GM12892 (cell line): Measurements from ENCODE around the gene OTUD1.

ENCODE experiments used
- POLR2A ChIP-seq: IDR thresholded peaks from 2 replicates; pipeline ENCODE4 v1.6.1; 2011; ENCODE audit warnings: low read depth, low read length, control low read depth
- TAF1 ChIP-seq: IDR thresholded peaks from 2 replicates; pipeline ENCODE4 v1.6.1; 2011; ENCODE audit warnings: low read depth, mild to moderate bottlenecking, control low read depth, low read length, borderline replicate concordance

DNA sequence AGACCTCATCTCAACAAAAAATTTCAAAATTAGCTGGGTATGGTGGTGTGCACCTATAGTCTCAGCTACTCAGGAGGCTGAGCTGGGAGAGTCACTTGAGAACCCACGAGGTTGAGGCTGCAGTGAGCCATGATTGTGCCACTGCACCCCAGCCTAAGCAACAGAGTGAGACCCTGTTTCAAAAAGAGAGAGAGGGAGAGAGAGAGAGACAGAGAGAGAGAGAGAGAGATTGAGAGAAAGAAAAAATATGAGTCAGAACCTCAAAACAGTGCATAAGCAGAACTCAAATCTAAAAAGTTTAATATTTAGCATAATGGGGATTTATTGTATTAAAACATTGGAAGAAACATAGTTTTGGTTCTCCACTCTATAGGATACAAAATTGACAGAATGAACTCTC is 17.5 kb upstream of the OTUD1 start:
- no peak for TF ChIP-seq POLR2A
- no peak for TF ChIP-seq TAF1
